H9 (cell line): ENCODE measurements around the gene SKAP1. TPM values are rescaled to one million over a fixed set of nuclear protein-coding genes. Genes with fewer than 3 reads are reported as not detected.

Experiments
- DNase-seq: peaks from one replicate; pipeline ENCODE4 v3.0.0-alpha.2; 2017
- H2AFZ ChIP-seq: one replicate; pipeline ENCODE4 v1.6.1; 2013; ENCODE audit warnings: mild to moderate bottlenecking, low read length, control low read depth, moderate library complexity
- H2AK5ac ChIP-seq: 2 replicates; pipeline ENCODE4 v1.6.1; 2013; ENCODE audit warnings: low read length, control low read depth, mixed read lengths; ENCODE audit not compliant: insufficient read length
- H2BK120ac ChIP-seq: one replicate; pipeline ENCODE4 v1.6.1; 2013; ENCODE audit warnings: low read depth, mild to moderate bottlenecking, low read length, control low read depth, inconsistent platforms; ENCODE audit not compliant: poor library complexity, severe bottlenecking
- H2BK12ac ChIP-seq: 2 replicates; pipeline ENCODE4 v1.6.1; 2013; ENCODE audit warnings: low read length, control low read depth, mixed read lengths, low read depth; ENCODE audit not compliant: insufficient read length
- H2BK15ac ChIP-seq: 2 replicates; pipeline ENCODE4 v1.6.1; 2013; ENCODE audit warnings: low read depth, low read length, control low read depth
- H2BK20ac ChIP-seq: one replicate; pipeline ENCODE4 v1.6.1; 2013; ENCODE audit warnings: low read depth, mild to moderate bottlenecking, low read length, control low read depth, inconsistent platforms; ENCODE audit not compliant: poor library complexity, severe bottlenecking
- H2BK5ac ChIP-seq: 2 replicates; pipeline ENCODE4 v1.6.1; 2013; ENCODE audit warnings: low read length, control low read depth, mixed read lengths; ENCODE audit not compliant: insufficient read length
- H3K14ac ChIP-seq: 2 replicates; pipeline ENCODE4 v1.6.1; 2013; ENCODE audit warnings: low read length, control low read depth; ENCODE audit not compliant: insufficient read depth
- H3K18ac ChIP-seq: 2 replicates; pipeline ENCODE4 v1.6.1; 2013; ENCODE audit warnings: low read depth, mild to moderate bottlenecking, mixed read lengths, low read length, control low read depth; ENCODE audit not compliant: insufficient read length
- H3K23ac ChIP-seq: 2 replicates; pipeline ENCODE4 v1.6.1; 2013; ENCODE audit warnings: low read length, control low read depth, mixed read lengths, low read depth; ENCODE audit not compliant: insufficient read length
- H3K23me2 ChIP-seq: 2 replicates; pipeline ENCODE4 v1.6.1; 2013; ENCODE audit warnings: low read depth, mild to moderate bottlenecking, mixed read lengths, low read length, control low read depth; ENCODE audit not compliant: insufficient read length, poor library complexity, severe bottlenecking
- H3K27ac ChIP-seq: 2 replicates; pipeline ENCODE4 v1.5.1; 2013; ENCODE audit warnings: low read length, control low read depth, mixed read lengths, low read depth; ENCODE audit not compliant: insufficient read length
- H3K27me3 ChIP-seq: 2 replicates; pipeline ENCODE4 v1.6.1; 2013; ENCODE audit warnings: low read length, control low read depth, inconsistent platforms; ENCODE audit not compliant: insufficient read depth
- H3K4ac ChIP-seq: 2 replicates; pipeline ENCODE4 v1.6.1; 2013; ENCODE audit warnings: low read depth, mild to moderate bottlenecking, control low read depth, inconsistent platforms, low read length, moderate library complexity
- H3K4me1 ChIP-seq: 2 replicates; pipeline ENCODE4 v1.6.1; 2013; ENCODE audit warnings: low read length, control low read depth, inconsistent platforms; ENCODE audit not compliant: insufficient read depth
- H3K4me2 ChIP-seq: 2 replicates; pipeline ENCODE4 v1.6.1; 2013; ENCODE audit warnings: low read length, control low read depth, mixed read lengths; ENCODE audit not compliant: insufficient read length, insufficient read depth
- H3K56ac ChIP-seq: 2 replicates; pipeline ENCODE4 v1.6.1; 2013; ENCODE audit warnings: low read depth, mild to moderate bottlenecking, mixed read lengths, low read length, control low read depth; ENCODE audit not compliant: insufficient read length
- H3K79me1 ChIP-seq: 2 replicates; pipeline ENCODE4 v1.6.1; 2013; ENCODE audit warnings: low read depth, mild to moderate bottlenecking, moderate library complexity, low read length, control low read depth, inconsistent platforms; ENCODE audit not compliant: insufficient read depth, poor library complexity, severe bottlenecking
- H3K79me2 ChIP-seq: 2 replicates; pipeline ENCODE4 v1.6.1; 2013; ENCODE audit warnings: low read length, control low read depth, inconsistent platforms; ENCODE audit not compliant: insufficient read depth
- H3K9ac ChIP-seq: 2 replicates; pipeline ENCODE4 v1.6.1; 2013; ENCODE audit warnings: low read length, control low read depth, mixed read lengths; ENCODE audit not compliant: insufficient read length; ENCODE audit errors: extremely low read depth
- H3K9me3 ChIP-seq: one replicate; pipeline ENCODE4 v1.6.1; 2013; ENCODE audit warnings: low read depth, low read length, inconsistent platforms; ENCODE audit not compliant: control insufficient read depth
- H3T11ph ChIP-seq: one replicate; pipeline ENCODE4 v1.6.1; 2013; ENCODE audit warnings: mild to moderate bottlenecking, low read length, control low read depth, inconsistent platforms
- H4K20me1 ChIP-seq: one replicate; pipeline ENCODE4 v1.6.1; 2013; ENCODE audit not compliant: control insufficient read depth, insufficient read length, insufficient read depth
- H4K5ac ChIP-seq: 2 replicates; pipeline ENCODE4 v1.6.1; 2013; ENCODE audit warnings: low read depth, mild to moderate bottlenecking, mixed read lengths, low read length, control low read depth; ENCODE audit not compliant: insufficient read length
- H4K8ac ChIP-seq: replicated peaks from 2 replicates; pipeline ENCODE4 v1.6.1; 2013; ENCODE audit warnings: low read length, control low read depth, mixed read lengths, low read depth; ENCODE audit not compliant: insufficient read length
- H4K91ac ChIP-seq: 2 replicates; pipeline ENCODE4 v1.6.1; 2013; ENCODE audit warnings: low read depth, mild to moderate bottlenecking, moderate library complexity, mixed read lengths, low read length, control low read depth; ENCODE audit not compliant: insufficient read length
- H3K27ac Mint-ChIP-seq, 3 experiments: 2 replicates in 2 of 3; 3 replicates in 1 of 3; pipeline ENCODE4 v1.8.0; 2020 to 2021; ENCODE audit warnings: mixed read lengths in 3 of 3, mild to moderate bottlenecking in 1 of 3, moderate library complexity in 1 of 3
- H3K27me3 Mint-ChIP-seq: 2 replicates; pipeline ENCODE4 v1.8.0; 2021; ENCODE audit warnings: low read depth, mild to moderate bottlenecking, moderate library complexity, mixed read lengths
- H3K36me3 Mint-ChIP-seq, 3 experiments: 2 replicates in 2 of 3; 3 replicates in 1 of 3; pipeline ENCODE4 v1.8.0; 2020 to 2021; ENCODE audit warnings: low read depth in 3 of 3, mixed read lengths in 3 of 3; ENCODE audit not compliant: insufficient read depth in 1 of 3
- H3K4me1 Mint-ChIP-seq, 2 experiments: 2 replicates each; pipeline ENCODE4 v1.8.0; 2020; ENCODE audit warnings: mixed read lengths in 2 of 2
- H3K4me3 Mint-ChIP-seq, 2 experiments: 2 replicates in 1 of 2; 3 replicates in 1 of 2; pipeline ENCODE4 v1.8.0; 2020 to 2021; ENCODE audit warnings: mild to moderate bottlenecking in 2 of 2, mixed read lengths in 2 of 2, moderate library complexity in 1 of 2
- H3K9me3 Mint-ChIP-seq, 2 experiments: 2 replicates in 1 of 2; 3 replicates in 1 of 2; pipeline ENCODE4 v1.8.0; 2020; ENCODE audit warnings: mild to moderate bottlenecking in 2 of 2, mixed read lengths in 2 of 2, moderate library complexity in 1 of 2
- CTCF ChIP-seq: fragments of 200-600 bp; sonication (generic); conservative IDR thresholded peaks from 3 replicates; pipeline ENCODE4 v1.8.0; 2021; ENCODE audit warnings: antibody characterized with exemption, mild to moderate bottlenecking
- WGBS: extraction: QIAGEN DNeasy Blood & Tissue Kit; methylation state at CpG from one replicate; pipeline ENCODE4 v1.1.7; 2013; ENCODE audit warnings: missing lambda C conversion rate, low lambda C conversion rate, mixed read lengths; ENCODE audit not compliant: insufficient read length; ENCODE audit errors: extremely low coverage; 5-methylcytosine and 5-hydroxymethylcytosine counted together
- total RNA-seq: library from RNA; stranded (reverse); gene quantifications from 2 replicates; pipeline ENCODE4 v1.2.1, GENCODE V29; 2021

The SKAP1 gene
- total RNA-seq, 1 experiment from 2014 or later: not detected

GRCh38 chr17:48313096-48313755 lies 116.8 kb downstream of the SKAP1 start:
- H3K14ac ChIP-seq: no peak overlapping the region
- H3T11ph ChIP-seq: no peak overlapping the region
- no CpG with 5 or more reads among the region's 8 CpGs for WGBS
- H4K91ac ChIP-seq: no peak overlapping the region
- H4K8ac ChIP-seq: no peak overlapping the region
- H2BK5ac ChIP-seq: no peak overlapping the region
- H3K79me1 ChIP-seq: no peaks in the 10 kb centered on the region
- no peak for TF ChIP-seq CTCF
- Mint-ChIP-seq H3K9me3 (no peaks in the 10 kb centered on the region), H3K36me3 (no peaks in the 10 kb centered on the region), H3K27ac (no peak overlapping the region), H3K27me3 (peaks cover 79% of the 10 kb centered on the region), H3K4me3 (no peak overlapping the region), H3K4me1 (peaks cover 13 to 18% of the 10 kb centered on the region in 2 experiments)
- H3K79me2 ChIP-seq: no peaks in the 10 kb centered on the region
- no peaks in the 10 kb centered on the region for H3K27me3 ChIP-seq
- H3K9me3 ChIP-seq: no peaks in the 10 kb centered on the region
- H2AFZ ChIP-seq: no peak overlapping the region
- no peak overlapping the region for H2BK120ac ChIP-seq
- no peak overlapping the region for H3K9ac ChIP-seq
- no peak overlapping the region for H3K18ac ChIP-seq
- DNase-seq: no peak
- no peak overlapping the region for H2BK15ac ChIP-seq
- H3K27ac ChIP-seq: no peak overlapping the region
- H3K4me2 ChIP-seq: no peak overlapping the region
- H4K20me1 ChIP-seq: no peaks in the 10 kb centered on the region
- no peak overlapping the region for H3K23ac ChIP-seq
- no peak overlapping the region for H2BK20ac ChIP-seq
- H3K4ac ChIP-seq: no peak overlapping the region
- no peak overlapping the region for H2BK12ac ChIP-seq
- H2AK5ac ChIP-seq: no peak overlapping the region
- no peak overlapping the region for H4K5ac ChIP-seq
- no peak overlapping the region for H3K56ac ChIP-seq
- no peaks in the 10 kb centered on the region; the same call in 1 of the 2 replicates for H3K4me1 ChIP-seq
- no peaks in the 10 kb centered on the region for H3K23me2 ChIP-seq
